Fibroblast of lung (primary cell): ENCODE measurements around the gene PPP1R10. TPM values are rescaled to one million over a fixed set of nuclear protein-coding genes. Genes with fewer than 3 reads are reported as not detected.
A peak's percentile ranks its signal among the peaks of the same experiment; 100 is the strongest.

Source experiments
- DNase-seq, 2 donors: peaks; one replicate each; pipeline versions ENCODE4 v3.0.0 to v3.0.0-alpha.2; 2010; ENCODE audit warnings: low read depth in 2 of 2
- H2AFZ ChIP-seq: 2 replicates; pipeline ENCODE4 v1.5.1; 2012; ENCODE audit warnings: low read length, control low read depth, inconsistent platforms
- H3K27ac ChIP-seq: 2 replicates; pipeline ENCODE4 v1.5.1; 2011; ENCODE audit warnings: low read length, control low read depth; ENCODE audit not compliant: insufficient read depth
- H3K27me3 ChIP-seq: 2 replicates; pipeline ENCODE4 v1.5.1; 2011; ENCODE audit warnings: mild to moderate bottlenecking, low read length; ENCODE audit not compliant: control insufficient read depth, insufficient read depth
- H3K36me3 ChIP-seq: 2 replicates; pipeline ENCODE4 v1.5.1; 2011; ENCODE audit warnings: low read length; ENCODE audit not compliant: control insufficient read depth, insufficient read depth
- H3K4me1 ChIP-seq: 2 replicates; pipeline ENCODE4 v1.5.1; 2011; ENCODE audit warnings: low read length; ENCODE audit not compliant: control insufficient read depth, insufficient read depth; ENCODE audit errors: extremely low read depth
- H3K4me2 ChIP-seq: 2 replicates; pipeline ENCODE4 v1.5.1; 2011; ENCODE audit warnings: low read length, control low read depth; ENCODE audit not compliant: insufficient read depth; ENCODE audit errors: extremely low read depth
- H3K4me3 ChIP-seq, 4 experiments: fragments of 200-600 bp in 1 of 4; sonication (generic) in 1 of 4; replicated peaks in 1 of 4; 2 replicates each; pipeline ENCODE4 v1.5.1; 2011 to 2016; ENCODE audit warnings: low read length in 4 of 4, low read depth in 3 of 4, mild to moderate bottlenecking in 3 of 4, control low read depth in 2 of 4, inconsistent platforms in 1 of 4, mixed read lengths in 1 of 4; ENCODE audit not compliant: insufficient read depth in 1 of 4; ENCODE audit errors: control extremely low read depth in 1 of 4
- H3K79me2 ChIP-seq: 2 replicates; pipeline ENCODE4 v1.5.1; 2012; ENCODE audit warnings: mild to moderate bottlenecking, low read length, inconsistent platforms; ENCODE audit not compliant: control insufficient read depth, insufficient read depth
- H3K9ac ChIP-seq: 2 replicates; pipeline ENCODE4 v1.5.1; 2011; ENCODE audit warnings: mild to moderate bottlenecking, low read length, control low read depth; ENCODE audit not compliant: insufficient read depth
- H3K9me3 ChIP-seq: 2 replicates; pipeline ENCODE4 v1.5.1; 2012; ENCODE audit warnings: low read depth, low read length; ENCODE audit not compliant: control insufficient read depth, insufficient read depth
- H4K20me1 ChIP-seq: 2 replicates; pipeline ENCODE4 v1.5.1; 2011; ENCODE audit warnings: low read length; ENCODE audit not compliant: control insufficient read depth, insufficient read depth; ENCODE audit errors: extremely low read depth
- EZH2 ChIP-seq: IDR thresholded peaks from 2 replicates; pipeline ENCODE4 v1.5.1; 2012; ENCODE audit warnings: low read length, control low read depth, mild to moderate bottlenecking; ENCODE audit errors: missing control alignments
- polyA plus RNA-seq, 2 donors: library from polyadenylated mRNA; depleted of rRNA in 1 of 2; stranded (reverse) in 1 of 2; unstranded in 1 of 2; fragments of >200 nt; gene quantifications; 2 replicates each; pipeline ENCODE4 v1.2.1, GENCODE V29; 2011 to 2012; ENCODE audit warnings: missing spikeins in 1 of 2
- total RNA-seq: library from RNA; depleted of rRNA; stranded (reverse); fragments of >200 nt; gene quantifications from 2 replicates; pipeline ENCODE4 v1.2.1, GENCODE V29; 2014
- TF ChIP-seq, protein P1 (sequence below), 2 donors: IDR thresholded peaks in 1 of 2; conservative IDR thresholded peaks in 1 of 2; 1 replicate in 1 of 2; 2 replicates in 1 of 2; pipeline ENCODE4 v1.5.1; 2011 to 2012; ENCODE audit warnings: low read length in 2 of 2, control low read depth in 1 of 2, inconsistent platforms in 1 of 2, low read depth in 1 of 2, mild to moderate bottlenecking in 1 of 2

PPP1R10 gene
- total and polyA plus RNA-seq, 2 donors (not counting 1 experiment from before 2014, with no cell fraction given) = 25.2 to 28.2 TPM

- no peaks in the 10 kb centered on the region for H3K27me3 ChIP-seq
- no peak overlapping the region for H3K27ac ChIP-seq
Observed at GRCh38 chr6:30560930-30561329, 56.1 kb downstream of the PPP1R10 start.

DNA sequence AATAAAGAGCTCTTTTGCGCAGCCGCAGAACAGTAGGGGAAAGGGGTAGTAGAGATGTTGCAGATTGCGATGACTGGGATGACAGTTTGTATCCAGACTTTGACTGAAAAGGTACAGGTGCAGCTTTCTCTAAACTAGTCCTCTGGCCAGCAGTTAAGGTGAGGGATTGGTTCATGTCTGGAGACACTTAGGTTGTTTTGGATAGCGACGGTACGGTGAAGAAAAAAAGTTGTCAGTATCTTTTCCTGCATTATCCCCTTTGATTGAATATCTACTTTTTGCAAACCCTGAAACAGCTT lies 59.4 kb downstream of the PPP1R10 start:
- no peaks in the 10 kb centered on the region for H3K9me3 ChIP-seq
- no peaks in the 10 kb centered on the region for H4K20me1 ChIP-seq
- peaks cover 15% of the 10 kb centered on the region for H3K36me3 ChIP-seq
- peak overlapping the region; percentile 98 for H3K9ac ChIP-seq
- TF ChIP-seq, protein P1, sequence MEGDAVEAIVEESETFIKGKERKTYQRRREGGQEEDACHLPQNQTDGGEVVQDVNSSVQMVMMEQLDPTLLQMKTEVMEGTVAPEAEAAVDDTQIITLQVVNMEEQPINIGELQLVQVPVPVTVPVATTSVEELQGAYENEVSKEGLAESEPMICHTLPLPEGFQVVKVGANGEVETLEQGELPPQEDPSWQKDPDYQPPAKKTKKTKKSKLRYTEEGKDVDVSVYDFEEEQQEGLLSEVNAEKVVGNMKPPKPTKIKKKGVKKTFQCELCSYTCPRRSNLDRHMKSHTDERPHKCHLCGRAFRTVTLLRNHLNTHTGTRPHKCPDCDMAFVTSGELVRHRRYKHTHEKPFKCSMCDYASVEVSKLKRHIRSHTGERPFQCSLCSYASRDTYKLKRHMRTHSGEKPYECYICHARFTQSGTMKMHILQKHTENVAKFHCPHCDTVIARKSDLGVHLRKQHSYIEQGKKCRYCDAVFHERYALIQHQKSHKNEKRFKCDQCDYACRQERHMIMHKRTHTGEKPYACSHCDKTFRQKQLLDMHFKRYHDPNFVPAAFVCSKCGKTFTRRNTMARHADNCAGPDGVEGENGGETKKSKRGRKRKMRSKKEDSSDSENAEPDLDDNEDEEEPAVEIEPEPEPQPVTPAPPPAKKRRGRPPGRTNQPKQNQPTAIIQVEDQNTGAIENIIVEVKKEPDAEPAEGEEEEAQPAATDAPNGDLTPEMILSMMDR (conservative IDR thresholded peaks at IDR 0.05 in 1 of 2, IDR thresholded peaks at IDR 0.05 in 1 of 2; ENCODE audit: low read depth in 1 of 2, low read length in 2 of 2) = no peak
- no peak for TF ChIP-seq EZH2
- H3K4me2 ChIP-seq = peak overlapping the region; percentile 93
- peak overlapping the region; percentile 99 for H3K27ac ChIP-seq
- no peak overlapping the region for H2AFZ ChIP-seq
- H3K79me2 ChIP-seq = peaks cover 16% of the 10 kb centered on the region
- H3K4me1 ChIP-seq = no peaks in the 10 kb centered on the region
- peak overlapping the region; percentile 89 to 100 (median 93) for H3K4me3 ChIP-seq
- no peaks in the 10 kb centered on the region for H3K27me3 ChIP-seq
- DNase-seq = no peak

More at GRCh38 chr6:30560930-30561329, 56.1 kb downstream of the PPP1R10 start:
- H4K20me1 ChIP-seq = no peaks in the 10 kb centered on the region
- H3K4me3 ChIP-seq = no peak overlapping the region
- no peaks in the 10 kb centered on the region for H3K9me3 ChIP-seq
- TF ChIP-seq EZH2 = no peak
- TF ChIP-seq, protein P1 (conservative IDR thresholded peaks at IDR 0.05 in 1 of 2, IDR thresholded peaks at IDR 0.05 in 1 of 2; ENCODE audit: low read depth in 1 of 2, low read length in 2 of 2) = no peak
- H3K4me1 ChIP-seq = no peaks in the 10 kb centered on the region
- peaks cover 16% of the 10 kb centered on the region for H3K79me2 ChIP-seq
- H3K9ac ChIP-seq = no peak overlapping the region
- H3K36me3 ChIP-seq = peaks cover 9% of the 10 kb centered on the region
- no peak overlapping the region for H2AFZ ChIP-seq
- H3K4me2 ChIP-seq = no peak overlapping the region
- no peak for DNase-seq

- no peak for TF ChIP-seq EZH2
- TF ChIP-seq, protein P1 (conservative IDR thresholded peaks at IDR 0.05 in 1 of 2, IDR thresholded peaks at IDR 0.05 in 1 of 2; ENCODE audit: low read depth in 1 of 2, low read length in 2 of 2) = no peak
- peak; percentile 84 to 94 for DNase-seq
- Histone ChIP-seq H2AFZ (peak within 1 kb of the TSS; percentile 74), H4K20me1 (no peaks in the 10 kb centered on the region), H3K36me3 (peaks cover 15% of the 10 kb centered on the region), H3K4me3 (peak within 1 kb of the TSS; percentile 89 to 100 (median 93)), H3K9me3 (no peaks in the 10 kb centered on the region), H3K27ac (peak within 1 kb of the TSS; percentile 99), H3K4me2 (peak within 1 kb of the TSS; percentile 93), H3K79me2 (peaks cover 16% of the 10 kb centered on the region), H3K27me3 (no peaks in the 10 kb centered on the region), H3K9ac (peak within 1 kb of the TSS; percentile 98), H3K4me1 (no peaks in the 10 kb centered on the region)
Observed at GRCh38 chr6:30556906-30557682, 59.9 kb downstream of the PPP1R10 start, which contains the start of gene PRR3. PRR3 (plus strand) TSS chr6:30557295; CDS start chr6:30557345, 50 bp downstream.
